H1 (cell line): ENCODE data around the gene LRP8. TPM values are rescaled to one million over a fixed set of nuclear protein-coding genes. Genes with fewer than 3 reads are reported as not detected.
A peak's percentile ranks its signal among the peaks of the same experiment; 100 is the strongest.

Source experiments
- CTCF ChIA-PET: fragments of 300-600 bp; sonication (Branson Sonifier 250); formaldehyde crosslinking; loops from one replicate; lab custom pipeline; 2021; ENCODE audit not compliant: partially characterized antibody; lab: Charles Lee
- POLR2A ChIA-PET: fragments of 300-600 bp; sonication (Branson Sonifier 250); formaldehyde crosslinking; loops from one replicate; lab custom pipeline; 2021; ENCODE audit warnings: inconsistent platforms; ENCODE audit not compliant: partially characterized antibody; lab: Charles Lee
- DNase-seq, 2 experiments: peaks; one replicate each; pipeline versions ENCODE4 v3.0.0 to v3.0.0-alpha.2; 2010 to 2022; ENCODE audit warnings: low spot score in 2 of 2, low read depth in 1 of 2, mixed read lengths in 1 of 2
- FAIRE-seq: peaks from 2 replicates; lab custom pipeline; 2011; peaks lifted over from hg19 to GRCh38; lab: Jason Lieb, UNC
- H2AFZ ChIP-seq: 2 replicates; pipeline ENCODE4 v1.8.1; 2012; ENCODE audit warnings: low read length, inconsistent platforms
- H2AK5ac ChIP-seq: 2 replicates; pipeline ENCODE4 v1.6.1; 2013; ENCODE audit warnings: low read depth, low read length
- H2BK120ac ChIP-seq: replicated peaks from 2 replicates; pipeline ENCODE3; 2013; ENCODE audit warnings: low read depth, low read length, inconsistent platforms
- H2BK12ac ChIP-seq: 2 replicates; pipeline ENCODE4 v1.6.1; 2013; ENCODE audit warnings: low read depth, low read length
- H2BK15ac ChIP-seq: 2 replicates; pipeline ENCODE4 v1.6.1; 2013; ENCODE audit warnings: low read length
- H2BK20ac ChIP-seq: 2 replicates; pipeline ENCODE4 v1.6.1; 2013; ENCODE audit warnings: low read length
- H2BK5ac ChIP-seq: 2 replicates; pipeline ENCODE4 v1.6.1; 2013; ENCODE audit warnings: low read depth, low read length
- H3K14ac ChIP-seq: 2 replicates; pipeline ENCODE4 v1.6.1; 2013; ENCODE audit warnings: inconsistent platforms; ENCODE audit not compliant: insufficient read length
- H3K18ac ChIP-seq: 2 replicates; pipeline ENCODE4 v1.6.1; 2013; ENCODE audit warnings: low read length; ENCODE audit errors: extremely low read depth
- H3K23ac ChIP-seq: 2 replicates; pipeline ENCODE4 v1.6.1; 2013; ENCODE audit warnings: inconsistent platforms; ENCODE audit not compliant: insufficient read length
- H3K23me2 ChIP-seq: 2 replicates; pipeline ENCODE4 v1.6.1; 2013; ENCODE audit warnings: low read depth, low read length
- H3K27ac ChIP-seq: 2 replicates; pipeline ENCODE4 v1.6.1; 2011; ENCODE audit warnings: low read depth, low read length, inconsistent platforms
- H3K27me3 ChIP-seq, 4 experiments: replicated peaks in 1 of 4; 1 replicate in 1 of 4; 2 replicates in 3 of 4; pipeline versions ENCODE4 v1.6.1 to v1.8.1; 2011 to 2013; ENCODE audit warnings: low read length in 3 of 4, mild to moderate bottlenecking in 3 of 4, inconsistent platforms in 2 of 4, mixed read lengths in 2 of 4, moderate library complexity in 1 of 4; ENCODE audit not compliant: control insufficient read depth in 3 of 4, insufficient read depth in 3 of 4; ENCODE audit errors: extremely low read depth in 1 of 4
- H3K36me3 ChIP-seq, 4 experiments: 2 replicates each; pipeline versions ENCODE4 v1.6.1 to v1.8.1; 2011 to 2013; ENCODE audit warnings: mild to moderate bottlenecking in 4 of 4, low read length in 3 of 4, moderate library complexity in 2 of 4, control low read depth in 1 of 4, inconsistent platforms in 1 of 4; ENCODE audit not compliant: insufficient read depth in 4 of 4, control insufficient read depth in 2 of 4
- H3K4ac ChIP-seq: replicated peaks from 2 replicates; pipeline ENCODE3; 2013; ENCODE audit warnings: low read length, low read depth, mixed read lengths, inconsistent platforms; ENCODE audit not compliant: insufficient read length
- H3K4me1 ChIP-seq, 4 experiments: replicated peaks in 1 of 4; 1 replicate in 1 of 4; 2 replicates in 3 of 4; pipeline versions ENCODE4 v1.6.1 to v1.8.1; 2011 to 2013; ENCODE audit warnings: low read length in 3 of 4, inconsistent platforms in 2 of 4, mixed read lengths in 1 of 4; ENCODE audit not compliant: insufficient read depth in 4 of 4, control insufficient read depth in 3 of 4
- H3K4me2 ChIP-seq, 2 experiments: 2 replicates each; pipeline versions ENCODE4 v1.6.1 to v1.8.1; 2011 to 2013; ENCODE audit warnings: low read depth in 2 of 2, low read length in 2 of 2, control low read depth in 1 of 2, inconsistent platforms in 1 of 2, mild to moderate bottlenecking in 1 of 2; ENCODE audit not compliant: insufficient read depth in 1 of 2
- H3K4me3 ChIP-seq, 4 experiments: fragments of 200-600, 300-600 bp in 1 of 4; sonication (generic), shearing (Covaris generic), sonication (Bioruptor Twin) in 1 of 4; 2 replicates each; pipeline versions ENCODE4 v1.5.1 to v1.8.1; 2011 to 2016; ENCODE audit warnings: low read length in 4 of 4, low read depth in 3 of 4, control low read depth in 2 of 4, inconsistent platforms in 2 of 4, mild to moderate bottlenecking in 2 of 4, mixed read lengths in 1 of 4, moderate library complexity in 1 of 4; ENCODE audit not compliant: insufficient read depth in 2 of 4; ENCODE audit errors: extremely low read depth in 1 of 4
- H3K56ac ChIP-seq: replicated peaks from 2 replicates; pipeline ENCODE3; 2013; ENCODE audit warnings: low read depth, mild to moderate bottlenecking, mixed read lengths, low read length, inconsistent platforms; ENCODE audit not compliant: insufficient read length
- H3K79me1 ChIP-seq: 2 replicates; pipeline ENCODE4 v1.6.1; 2013; ENCODE audit warnings: low read depth, low read length, control low read depth
- H3K79me2 ChIP-seq, 2 experiments: 2 replicates each; pipeline versions ENCODE4 v1.6.1 to v1.8.1; 2012 to 2013; ENCODE audit warnings: low read length in 2 of 2, mild to moderate bottlenecking in 2 of 2, inconsistent platforms in 1 of 2; ENCODE audit not compliant: insufficient read depth in 2 of 2, control insufficient read depth in 1 of 2
- H3K9ac ChIP-seq, 4 experiments: replicated peaks in 1 of 4; 1 replicate in 1 of 4; 2 replicates in 3 of 4; pipeline versions ENCODE4 v1.6.1 to v1.8.1; 2011 to 2013; ENCODE audit warnings: low read depth in 3 of 4, low read length in 3 of 4, control low read depth in 2 of 4, mild to moderate bottlenecking in 2 of 4, moderate library complexity in 2 of 4, inconsistent platforms in 1 of 4; ENCODE audit errors: extremely low read depth in 1 of 4
- H3K9me3 ChIP-seq, 2 experiments: 2 replicates each; pipeline versions ENCODE4 v1.6.1 to v1.8.1; 2012 to 2013; ENCODE audit warnings: mild to moderate bottlenecking in 2 of 2, moderate library complexity in 2 of 2, control low read depth in 1 of 2, inconsistent platforms in 1 of 2, low read depth in 1 of 2, low read length in 1 of 2, mixed read lengths in 1 of 2; ENCODE audit not compliant: insufficient read depth in 2 of 2
- H4K20me1 ChIP-seq, 2 experiments: replicated peaks in 1 of 2; 2 replicates each; pipeline versions ENCODE3 to v1.8.1; 2011 to 2013; ENCODE audit warnings: inconsistent platforms in 2 of 2, low read length in 2 of 2, mild to moderate bottlenecking in 1 of 2; ENCODE audit not compliant: insufficient read depth in 2 of 2, control insufficient read depth in 1 of 2
- H4K5ac ChIP-seq: 2 replicates; pipeline ENCODE4 v1.6.1; 2013; ENCODE audit warnings: low read length, low read depth, mixed read lengths, inconsistent platforms; ENCODE audit not compliant: insufficient read length
- H4K8ac ChIP-seq: 2 replicates; pipeline ENCODE4 v1.8.0; 2013; ENCODE audit warnings: mild to moderate bottlenecking, moderate library complexity, low read length, inconsistent platforms; ENCODE audit not compliant: insufficient read depth; ENCODE audit errors: extremely low read depth
- H4K91ac ChIP-seq: replicated peaks from 2 replicates; pipeline ENCODE3; 2013; ENCODE audit warnings: low read length, mixed read lengths, inconsistent platforms; ENCODE audit not compliant: insufficient read length
- BACH1 ChIP-seq: IDR thresholded peaks from 2 replicates; pipeline ENCODE4 v1.6.1; 2012; ENCODE audit warnings: low read length, improper control_type of control experiment
- SP4 ChIP-seq: IDR thresholded peaks from 2 replicates; pipeline ENCODE4 v1.6.1; 2012; ENCODE audit warnings: low read length, inconsistent platforms
- SRF ChIP-seq: IDR thresholded peaks from 2 replicates; pipeline ENCODE4 v1.6.1; 2011; ENCODE audit warnings: mild to moderate bottlenecking, low read depth, low read length, moderate library complexity
- TBP ChIP-seq: IDR thresholded peaks from 2 replicates; pipeline ENCODE4 v1.6.1; 2011; ENCODE audit warnings: low read depth, low read length, improper control_type of control experiment
- TCF12 ChIP-seq: IDR thresholded peaks from 2 replicates; pipeline ENCODE4 v1.6.1; 2011; ENCODE audit warnings: low read depth, mild to moderate bottlenecking, low read length
- USF2 ChIP-seq: IDR thresholded peaks from 2 replicates; pipeline ENCODE4 v1.6.1; 2011; ENCODE audit warnings: low read length, improper control_type of control experiment
- WGBS, 2 experiments: shearing (Covaris generic) in 1 of 2; methylation state at CpG; one replicate each; pipeline versions ENCODE4 v1.1.6 to v1.1.7; 2013 to 2015; ENCODE audit warnings: low lambda C conversion rate in 2 of 2, mixed read lengths in 2 of 2, inconsistent platforms in 1 of 2, low coverage in 1 of 2, missing lambda C conversion rate in 1 of 2; ENCODE audit not compliant: insufficient replicate concordance in 2 of 2, insufficient coverage in 1 of 2, insufficient read length in 1 of 2; ENCODE audit errors: extremely low coverage in 1 of 2, missing lambda C conversion rate in 1 of 2; 5-methylcytosine and 5-hydroxymethylcytosine counted together
- polyA plus RNA-seq, 7 experiments: library from polyadenylated mRNA; depleted of rRNA in 3 of 7; stranded (reverse) in 5 of 7; unstranded in 2 of 7; fragments of >200 nt in 5 of 7; fragments of 200-250 nt in 2 of 7; gene quantifications; 1 replicate in 5 of 7; 2 replicates in 1 of 7; 4 replicates in 1 of 7; pipeline versions ENCODE4 v1.2.1 to v1.2.3, GENCODE V29; 2011 to 2013; ENCODE audit warnings: missing spikeins in 2 of 7, mixed read lengths in 2 of 7
- total RNA-seq: library from RNA; stranded (reverse); fragmentation: NEBNext Ultra II Directional; extraction: Animal tissue kit (Norgen Biotek cat#: 25700); gene quantifications from 2 replicates; pipeline ENCODE4 v1.2.1, GENCODE V29; 2021
- TF ChIP-seq, protein P1 (sequence below), 3 experiments: IDR thresholded peaks; 1 replicate in 2 of 3; 2 replicates in 1 of 3; pipeline versions ENCODE4 v1.5.1 to v1.6.1; 2011; ENCODE audit warnings: low read length in 3 of 3, mild to moderate bottlenecking in 3 of 3, inconsistent platforms in 2 of 3, low read depth in 1 of 3, moderate library complexity in 1 of 3; ENCODE audit not compliant: insufficient read depth in 1 of 3; ENCODE audit errors: control extremely low read depth in 1 of 3
- TF ChIP-seq, protein P2 (sequence below): IDR thresholded peaks from 2 replicates; pipeline ENCODE4 v1.6.1; 2012; ENCODE audit warnings: low read length, inconsistent platforms

Gene LRP8
- total and polyA plus RNA-seq, 2 of the 8 experiments (the other 6 are each of a cell fraction or from before 2014, with no cell fraction given) = 63.2 to 66.4 TPM

- 88% methylated on average over 8 of the region's 9 CpGs; no CpG with 5 or more reads in 1 of the 2 experiments for WGBS, 2 experiments
- ChIA-PET POLR2A (no interaction called here), CTCF (interaction anchor here (1.3 to 1.6 kb wide), 3 partner anchors 10 to 75 kb away, joined by 3 to 5 read pairs (median 4); no protein-coding TSS in a partner anchor)
- no peak overlapping the region for H3K4ac ChIP-seq
- no peak overlapping the region for H2AK5ac ChIP-seq
- H3K27me3 ChIP-seq = no peaks in the 10 kb centered on the region; a peak in 3 of 7 replicates
- no peak overlapping the region for H4K5ac ChIP-seq
- no peak overlapping the region for H3K56ac ChIP-seq
- H2AFZ ChIP-seq = no peak overlapping the region
- no peak overlapping the region for H3K14ac ChIP-seq
- H3K9ac ChIP-seq = no peak overlapping the region
- H2BK120ac ChIP-seq = no peak overlapping the region
- no peaks in the 10 kb centered on the region for H3K23me2 ChIP-seq
- no peak overlapping the region for H2BK15ac ChIP-seq
- H3K27ac ChIP-seq = no peak overlapping the region
- peaks cover 0 to 5% (median 0%) of the 10 kb centered on the region in 4 experiments; a peak in 1 of 7 replicates for H3K4me1 ChIP-seq
- H3K18ac ChIP-seq = 0 out of 2 replicates have a peak overlapping the region, but pooled peaks have one; percentile 2
- H4K91ac ChIP-seq = no peak overlapping the region
- no peak overlapping the region for H4K8ac ChIP-seq
- H3K4me3 ChIP-seq = no peak overlapping the region
- H2BK12ac ChIP-seq = no peak overlapping the region
- no peaks in the 10 kb centered on the region for H3K79me1 ChIP-seq
- H3K79me2 ChIP-seq = no peaks in the 10 kb centered on the region
- DNase-seq (peak in 1 of 2 experiments; percentile 40), FAIRE-seq (no peak)
- H2BK5ac ChIP-seq = no peak overlapping the region
- no peaks in the 10 kb centered on the region for H3K36me3 ChIP-seq
- no peak overlapping the region for H2BK20ac ChIP-seq
- H3K9me3 ChIP-seq = no peaks in the 10 kb centered on the region
- no peaks in the 10 kb centered on the region for H4K20me1 ChIP-seq
- H3K4me2 ChIP-seq = no peak overlapping the region
- no peak overlapping the region for H3K23ac ChIP-seq
- TF ChIP-seq SP4 (no peak), SRF (no peak), TCF12 (no peak), USF2 (no peak), TBP (no peak), BACH1 (no peak)
- TF ChIP-seq, protein P1, sequence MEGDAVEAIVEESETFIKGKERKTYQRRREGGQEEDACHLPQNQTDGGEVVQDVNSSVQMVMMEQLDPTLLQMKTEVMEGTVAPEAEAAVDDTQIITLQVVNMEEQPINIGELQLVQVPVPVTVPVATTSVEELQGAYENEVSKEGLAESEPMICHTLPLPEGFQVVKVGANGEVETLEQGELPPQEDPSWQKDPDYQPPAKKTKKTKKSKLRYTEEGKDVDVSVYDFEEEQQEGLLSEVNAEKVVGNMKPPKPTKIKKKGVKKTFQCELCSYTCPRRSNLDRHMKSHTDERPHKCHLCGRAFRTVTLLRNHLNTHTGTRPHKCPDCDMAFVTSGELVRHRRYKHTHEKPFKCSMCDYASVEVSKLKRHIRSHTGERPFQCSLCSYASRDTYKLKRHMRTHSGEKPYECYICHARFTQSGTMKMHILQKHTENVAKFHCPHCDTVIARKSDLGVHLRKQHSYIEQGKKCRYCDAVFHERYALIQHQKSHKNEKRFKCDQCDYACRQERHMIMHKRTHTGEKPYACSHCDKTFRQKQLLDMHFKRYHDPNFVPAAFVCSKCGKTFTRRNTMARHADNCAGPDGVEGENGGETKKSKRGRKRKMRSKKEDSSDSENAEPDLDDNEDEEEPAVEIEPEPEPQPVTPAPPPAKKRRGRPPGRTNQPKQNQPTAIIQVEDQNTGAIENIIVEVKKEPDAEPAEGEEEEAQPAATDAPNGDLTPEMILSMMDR (IDR thresholded peaks at IDR 0.05; ENCODE audit: control extremely low read depth in 1 of 3, insufficient read depth in 1 of 3, low read depth in 1 of 3, low read length in 3 of 3) = no peak
- TF ChIP-seq, protein P2, sequence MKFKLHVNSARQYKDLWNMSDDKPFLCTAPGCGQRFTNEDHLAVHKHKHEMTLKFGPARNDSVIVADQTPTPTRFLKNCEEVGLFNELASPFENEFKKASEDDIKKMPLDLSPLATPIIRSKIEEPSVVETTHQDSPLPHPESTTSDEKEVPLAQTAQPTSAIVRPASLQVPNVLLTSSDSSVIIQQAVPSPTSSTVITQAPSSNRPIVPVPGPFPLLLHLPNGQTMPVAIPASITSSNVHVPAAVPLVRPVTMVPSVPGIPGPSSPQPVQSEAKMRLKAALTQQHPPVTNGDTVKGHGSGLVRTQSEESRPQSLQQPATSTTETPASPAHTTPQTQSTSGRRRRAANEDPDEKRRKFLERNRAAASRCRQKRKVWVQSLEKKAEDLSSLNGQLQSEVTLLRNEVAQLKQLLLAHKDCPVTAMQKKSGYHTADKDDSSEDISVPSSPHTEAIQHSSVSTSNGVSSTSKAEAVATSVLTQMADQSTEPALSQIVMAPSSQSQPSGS = no peak
Observed at GRCh38 chr1:53370369-53370961, 42.6 kb upstream of the LRP8 start.
